ENCODE measurements around the gene PRR30.

DNA sequence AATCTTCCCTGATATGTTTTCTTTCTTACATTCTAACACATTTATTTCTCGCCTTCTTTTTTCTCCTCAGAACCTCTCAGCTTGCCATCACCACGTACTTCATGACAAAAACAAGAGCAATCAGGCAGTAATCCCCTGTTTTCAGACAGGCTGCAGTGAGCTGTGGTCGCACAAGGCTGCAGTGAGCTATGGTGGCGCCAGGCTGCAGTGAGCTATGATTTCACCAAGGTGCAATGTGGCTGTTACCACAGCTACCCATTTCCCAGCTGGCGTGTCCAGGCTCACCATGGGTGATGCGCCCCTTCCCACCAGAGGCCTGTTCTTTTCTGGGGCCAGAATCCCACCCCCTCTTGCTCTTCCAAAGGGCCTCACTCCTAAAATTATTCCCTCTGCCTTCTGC, 35.4 kb upstream of the PRR30 start:
- TF ChIP-seq, protein P1, sequence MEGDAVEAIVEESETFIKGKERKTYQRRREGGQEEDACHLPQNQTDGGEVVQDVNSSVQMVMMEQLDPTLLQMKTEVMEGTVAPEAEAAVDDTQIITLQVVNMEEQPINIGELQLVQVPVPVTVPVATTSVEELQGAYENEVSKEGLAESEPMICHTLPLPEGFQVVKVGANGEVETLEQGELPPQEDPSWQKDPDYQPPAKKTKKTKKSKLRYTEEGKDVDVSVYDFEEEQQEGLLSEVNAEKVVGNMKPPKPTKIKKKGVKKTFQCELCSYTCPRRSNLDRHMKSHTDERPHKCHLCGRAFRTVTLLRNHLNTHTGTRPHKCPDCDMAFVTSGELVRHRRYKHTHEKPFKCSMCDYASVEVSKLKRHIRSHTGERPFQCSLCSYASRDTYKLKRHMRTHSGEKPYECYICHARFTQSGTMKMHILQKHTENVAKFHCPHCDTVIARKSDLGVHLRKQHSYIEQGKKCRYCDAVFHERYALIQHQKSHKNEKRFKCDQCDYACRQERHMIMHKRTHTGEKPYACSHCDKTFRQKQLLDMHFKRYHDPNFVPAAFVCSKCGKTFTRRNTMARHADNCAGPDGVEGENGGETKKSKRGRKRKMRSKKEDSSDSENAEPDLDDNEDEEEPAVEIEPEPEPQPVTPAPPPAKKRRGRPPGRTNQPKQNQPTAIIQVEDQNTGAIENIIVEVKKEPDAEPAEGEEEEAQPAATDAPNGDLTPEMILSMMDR (IDR thresholded peaks at IDR 0.05; ENCODE audit: low read depth, low read length), result no peak
- TF ChIP-seq POLR2A (IDR thresholded peaks at IDR 0.05; ENCODE audit: extremely low read depth, insufficient read length), result no peak
- TF ChIP-seq MAX (IDR thresholded peaks at IDR 0.05; ENCODE audit: low read depth, low read length), result no peak

Data from NB4 (cell line).